Liver (tissue), 9 donors: ENCODE results near the gene KRTAP3-3. TPM values are rescaled to one million over a fixed set of nuclear protein-coding genes. Genes with fewer than 3 reads are reported as not detected.

Experiments
- DNase-seq: peaks from one replicate; pipeline ENCODE4 v3.0.0-alpha.2; 2017; ENCODE audit warnings: low spot score
- H3K27ac ChIP-seq, 2 donors: one replicate each; pipeline ENCODE4 v1.7.0; 2013; ENCODE audit warnings: inconsistent platforms in 2 of 2, low read length in 2 of 2, control low read depth in 1 of 2, low read depth in 1 of 2, mild to moderate bottlenecking in 1 of 2
- H3K27me3 ChIP-seq, 4 donors: one replicate each; pipeline versions ENCODE4 v1.6.1 to v1.7.0; 2013; ENCODE audit warnings: low read length in 3 of 4, inconsistent platforms in 1 of 4, mild to moderate bottlenecking in 1 of 4, moderate library complexity in 1 of 4; ENCODE audit not compliant: control insufficient read depth in 4 of 4, insufficient read depth in 4 of 4
- H3K36me3 ChIP-seq, 4 donors: one replicate each; pipeline versions ENCODE4 v1.6.1 to v1.7.0; 2013; ENCODE audit warnings: low read length in 3 of 4, mild to moderate bottlenecking in 3 of 4, low read depth in 1 of 4, moderate library complexity in 1 of 4; ENCODE audit not compliant: control insufficient read depth in 4 of 4, insufficient read depth in 3 of 4
- H3K4me1 ChIP-seq, 4 donors: one replicate each; pipeline versions ENCODE4 v1.6.1 to v1.7.0; 2013; ENCODE audit warnings: low read length in 3 of 4, mild to moderate bottlenecking in 3 of 4, moderate library complexity in 1 of 4; ENCODE audit not compliant: control insufficient read depth in 4 of 4, insufficient read depth in 4 of 4
- H3K4me3 ChIP-seq, 3 donors: one replicate each; pipeline versions ENCODE4 v1.6.1 to v1.7.0; 2013; ENCODE audit warnings: low read length in 3 of 3, control low read depth in 1 of 3, low read depth in 1 of 3, mild to moderate bottlenecking in 1 of 3
- H3K9ac ChIP-seq, 2 donors: one replicate each; pipeline ENCODE4 v1.7.0; 2013; ENCODE audit warnings: low read length in 2 of 2, mild to moderate bottlenecking in 2 of 2, moderate library complexity in 2 of 2, control low read depth in 1 of 2, low read depth in 1 of 2
- H3K9me3 ChIP-seq, 4 donors: one replicate each; pipeline versions ENCODE4 v1.6.1 to v1.7.0; 2013; ENCODE audit warnings: low read length in 3 of 4; ENCODE audit not compliant: control insufficient read depth in 4 of 4
- FOXA1 ChIP-seq: IDR thresholded peaks from 2 replicates; pipeline ENCODE4 v1.6.1; 2016; ENCODE audit warnings: antibody characterized with exemption
- FOXA2 ChIP-seq: IDR thresholded peaks from 2 replicates; pipeline ENCODE4 v1.6.1; 2016; ENCODE audit warnings: antibody characterized with exemption
- GABPA ChIP-seq, 2 donors: IDR thresholded peaks in 1 of 2; conservative IDR thresholded peaks in 1 of 2; 2 replicates each; pipeline ENCODE4 v1.6.1; 2016; ENCODE audit warnings: antibody characterized with exemption in 2 of 2, mild to moderate bottlenecking in 1 of 2, moderate library complexity in 1 of 2
- HNF4A ChIP-seq, 2 donors: conservative IDR thresholded peaks; 2 replicates each; pipeline ENCODE4 v1.6.1; 2016; ENCODE audit warnings: antibody characterized with exemption in 2 of 2, mild to moderate bottlenecking in 2 of 2
- HNF4G ChIP-seq: IDR thresholded peaks from 2 replicates; pipeline ENCODE4 v1.6.1; 2016; ENCODE audit warnings: antibody characterized with exemption
- JUND ChIP-seq, 2 donors: IDR thresholded peaks; 2 replicates each; pipeline ENCODE4 v1.6.1; 2016; ENCODE audit warnings: antibody characterized with exemption in 2 of 2
- NR2F2 ChIP-seq: IDR thresholded peaks from 2 replicates; pipeline ENCODE4 v1.6.1; 2016; ENCODE audit warnings: antibody characterized with exemption
- RAD21 ChIP-seq, 2 donors: IDR thresholded peaks; 2 replicates each; pipeline ENCODE4 v1.6.1; 2016; ENCODE audit warnings: antibody characterized with exemption in 2 of 2, mild to moderate bottlenecking in 2 of 2
- RXRA ChIP-seq, 2 donors: IDR thresholded peaks; 2 replicates each; pipeline ENCODE4 v1.6.1; 2017 to 2018; ENCODE audit warnings: antibody characterized with exemption in 2 of 2, mild to moderate bottlenecking in 1 of 2
- SP1 ChIP-seq: IDR thresholded peaks from 2 replicates; pipeline ENCODE4 v1.6.1; 2018; ENCODE audit warnings: antibody characterized with exemption, mild to moderate bottlenecking
- TAF1 ChIP-seq: conservative IDR thresholded peaks from 2 replicates; pipeline ENCODE4 v1.6.1; 2016; ENCODE audit warnings: antibody characterized with exemption, mild to moderate bottlenecking
- YY1 ChIP-seq: IDR thresholded peaks from 2 replicates; pipeline ENCODE4 v1.6.1; 2016; ENCODE audit warnings: antibody characterized with exemption, mild to moderate bottlenecking
- WGBS: extraction: QIAGEN DNeasy Blood & Tissue Kit; methylation state at CpG from one replicate; pipeline ENCODE4 v1.1.7; 2013; 5-methylcytosine and 5-hydroxymethylcytosine counted together
- polyA plus RNA-seq, 2 donors: library from polyadenylated mRNA; stranded (reverse) in 1 of 2; unstranded in 1 of 2; fragments of 200-250 nt in 1 of 2; fragments of >200 nt in 1 of 2; fragmentation: Nextera tagmentation in 1 of 2; extraction: Ambion mirVana in 1 of 2; gene quantifications; one replicate each; pipeline versions ENCODE4 v1.2.1 to v1.2.3, GENCODE V29; 2013 to 2015
- total RNA-seq, 2 donors: library from RNA; depleted of rRNA; stranded (reverse); fragments of >200 nt; gene quantifications; one replicate each; pipeline ENCODE4 v1.2.3, GENCODE V29; 2014
- TF ChIP-seq, protein P1 (sequence below): IDR thresholded peaks from 2 replicates; pipeline ENCODE4 v1.6.1; 2016; ENCODE audit warnings: antibody characterized with exemption, mild to moderate bottlenecking
- TF ChIP-seq, protein P2 (sequence below): fragments of 150-350 bp; IDR thresholded peaks from 2 replicates; pipeline ENCODE4 v1.5.1; 2017; ENCODE audit warnings: improper control_type of control experiment, low read depth, low read length; ENCODE audit not compliant: missing input control
- TF ChIP-seq, protein P3 (sequence below): IDR thresholded peaks from 2 replicates; pipeline ENCODE4 v1.6.1; 2016; ENCODE audit warnings: antibody characterized with exemption
- TF ChIP-seq, protein P4 (sequence below): IDR thresholded peaks from 2 replicates; pipeline ENCODE4 v1.6.1; 2016; ENCODE audit warnings: antibody characterized with exemption
- TF ChIP-seq, protein P5 (sequence below): IDR thresholded peaks from 2 replicates; pipeline ENCODE4 v1.6.1; 2016; ENCODE audit warnings: antibody characterized with exemption
- donor health status: healthy.
- donor health status: healthy.
- donor health status: healthy.
- donor health status: healthy.
- donor health status: healthy.

KRTAP3-3 gene
- total and polyA plus RNA-seq, 4 donors: not detected

DNA sequence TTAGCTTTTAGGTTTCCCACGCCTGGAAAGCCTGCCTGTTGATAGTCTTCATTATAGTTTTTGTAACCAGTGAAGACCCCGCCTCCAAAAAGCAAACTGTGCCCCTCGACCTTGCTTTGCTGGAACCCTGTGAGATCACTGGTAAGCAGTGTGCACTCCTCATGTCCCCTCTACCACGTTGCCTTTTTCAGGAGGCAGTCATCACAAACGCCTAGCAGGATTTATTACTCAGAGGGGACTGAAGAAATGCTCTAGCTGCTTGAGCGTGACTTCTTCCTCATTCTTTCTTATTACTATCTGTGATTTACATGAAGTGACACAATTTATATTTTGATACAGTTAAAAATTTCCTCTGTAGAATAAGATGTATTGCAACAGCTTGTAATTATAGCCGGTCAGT is 21.5 kb upstream of the KRTAP3-3 start:
- Histone ChIP-seq H3K27me3 (peaks cover 0 to 4% (median 0%) of the 10 kb centered on the region in 4 donors), H3K9me3 (no peaks in the 10 kb centered on the region), H3K27ac (no peak overlapping the region), H3K4me1 (no peaks in the 10 kb centered on the region), H3K9ac (no peak overlapping the region), H3K36me3 (no peaks in the 10 kb centered on the region), H3K4me3 (no peak overlapping the region)
- TF ChIP-seq HNF4G (no peak), JUND (IDR thresholded peaks at IDR 0.05) (no peak)
- TF ChIP-seq, protein P1, sequence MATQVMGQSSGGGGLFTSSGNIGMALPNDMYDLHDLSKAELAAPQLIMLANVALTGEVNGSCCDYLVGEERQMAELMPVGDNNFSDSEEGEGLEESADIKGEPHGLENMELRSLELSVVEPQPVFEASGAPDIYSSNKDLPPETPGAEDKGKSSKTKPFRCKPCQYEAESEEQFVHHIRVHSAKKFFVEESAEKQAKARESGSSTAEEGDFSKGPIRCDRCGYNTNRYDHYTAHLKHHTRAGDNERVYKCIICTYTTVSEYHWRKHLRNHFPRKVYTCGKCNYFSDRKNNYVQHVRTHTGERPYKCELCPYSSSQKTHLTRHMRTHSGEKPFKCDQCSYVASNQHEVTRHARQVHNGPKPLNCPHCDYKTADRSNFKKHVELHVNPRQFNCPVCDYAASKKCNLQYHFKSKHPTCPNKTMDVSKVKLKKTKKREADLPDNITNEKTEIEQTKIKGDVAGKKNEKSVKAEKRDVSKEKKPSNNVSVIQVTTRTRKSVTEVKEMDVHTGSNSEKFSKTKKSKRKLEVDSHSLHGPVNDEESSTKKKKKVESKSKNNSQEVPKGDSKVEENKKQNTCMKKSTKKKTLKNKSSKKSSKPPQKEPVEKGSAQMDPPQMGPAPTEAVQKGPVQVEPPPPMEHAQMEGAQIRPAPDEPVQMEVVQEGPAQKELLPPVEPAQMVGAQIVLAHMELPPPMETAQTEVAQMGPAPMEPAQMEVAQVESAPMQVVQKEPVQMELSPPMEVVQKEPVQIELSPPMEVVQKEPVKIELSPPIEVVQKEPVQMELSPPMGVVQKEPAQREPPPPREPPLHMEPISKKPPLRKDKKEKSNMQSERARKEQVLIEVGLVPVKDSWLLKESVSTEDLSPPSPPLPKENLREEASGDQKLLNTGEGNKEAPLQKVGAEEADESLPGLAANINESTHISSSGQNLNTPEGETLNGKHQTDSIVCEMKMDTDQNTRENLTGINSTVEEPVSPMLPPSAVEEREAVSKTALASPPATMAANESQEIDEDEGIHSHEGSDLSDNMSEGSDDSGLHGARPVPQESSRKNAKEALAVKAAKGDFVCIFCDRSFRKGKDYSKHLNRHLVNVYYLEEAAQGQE: no peak
- 74% methylated on average over 7 of the region's 7 CpGs for WGBS
- DNase-seq: no peak

DNA sequence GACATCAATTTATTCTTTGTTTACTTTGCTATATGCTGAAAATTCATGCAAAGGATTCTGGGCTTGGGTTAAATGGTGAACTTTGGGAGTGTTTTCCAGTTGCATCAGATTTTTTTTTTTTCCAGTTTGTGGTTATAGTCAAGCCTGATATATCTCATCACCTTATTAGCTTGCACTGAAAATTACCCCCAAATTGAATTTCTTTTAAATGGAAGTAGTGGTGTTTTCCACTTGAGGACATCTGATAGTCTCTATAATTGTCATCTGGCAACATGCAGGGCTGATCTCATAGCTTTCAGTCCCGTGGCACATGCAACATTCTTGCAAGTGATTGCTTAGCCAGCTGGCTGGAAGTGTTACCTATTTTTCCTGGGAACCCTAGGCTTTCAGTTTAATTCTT is 19.6 kb upstream of the KRTAP3-3 start:
- Histone ChIP-seq H3K9ac (no peak overlapping the region), H3K27ac (no peak overlapping the region), H3K9me3 (no peaks in the 10 kb centered on the region), H3K4me1 (no peaks in the 10 kb centered on the region), H3K36me3 (no peaks in the 10 kb centered on the region), H3K4me3 (no peak overlapping the region), H3K27me3 (peaks cover 0 to 4% (median 0%) of the 10 kb centered on the region in 4 donors)
- DNase-seq: no peak
- TF ChIP-seq, protein P2, sequence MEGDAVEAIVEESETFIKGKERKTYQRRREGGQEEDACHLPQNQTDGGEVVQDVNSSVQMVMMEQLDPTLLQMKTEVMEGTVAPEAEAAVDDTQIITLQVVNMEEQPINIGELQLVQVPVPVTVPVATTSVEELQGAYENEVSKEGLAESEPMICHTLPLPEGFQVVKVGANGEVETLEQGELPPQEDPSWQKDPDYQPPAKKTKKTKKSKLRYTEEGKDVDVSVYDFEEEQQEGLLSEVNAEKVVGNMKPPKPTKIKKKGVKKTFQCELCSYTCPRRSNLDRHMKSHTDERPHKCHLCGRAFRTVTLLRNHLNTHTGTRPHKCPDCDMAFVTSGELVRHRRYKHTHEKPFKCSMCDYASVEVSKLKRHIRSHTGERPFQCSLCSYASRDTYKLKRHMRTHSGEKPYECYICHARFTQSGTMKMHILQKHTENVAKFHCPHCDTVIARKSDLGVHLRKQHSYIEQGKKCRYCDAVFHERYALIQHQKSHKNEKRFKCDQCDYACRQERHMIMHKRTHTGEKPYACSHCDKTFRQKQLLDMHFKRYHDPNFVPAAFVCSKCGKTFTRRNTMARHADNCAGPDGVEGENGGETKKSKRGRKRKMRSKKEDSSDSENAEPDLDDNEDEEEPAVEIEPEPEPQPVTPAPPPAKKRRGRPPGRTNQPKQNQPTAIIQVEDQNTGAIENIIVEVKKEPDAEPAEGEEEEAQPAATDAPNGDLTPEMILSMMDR: no peak
- TF ChIP-seq NR2F2 (no peak), YY1 (no peak), SP1 (no peak), FOXA2 (no peak), JUND (IDR thresholded peaks at IDR 0.05) (no peak), TAF1 (no peak), GABPA (IDR thresholded peaks at IDR 0.05 in 1 of 2, conservative IDR thresholded peaks at IDR 0.05 in 1 of 2) (no peak), FOXA1 (no peak), RXRA (IDR thresholded peaks at IDR 0.05) (no peak), HNF4A (conservative IDR thresholded peaks at IDR 0.05) (no peak), RAD21 (IDR thresholded peaks at IDR 0.05) (no peak), HNF4G (no peak)
- TF ChIP-seq, protein P3, sequence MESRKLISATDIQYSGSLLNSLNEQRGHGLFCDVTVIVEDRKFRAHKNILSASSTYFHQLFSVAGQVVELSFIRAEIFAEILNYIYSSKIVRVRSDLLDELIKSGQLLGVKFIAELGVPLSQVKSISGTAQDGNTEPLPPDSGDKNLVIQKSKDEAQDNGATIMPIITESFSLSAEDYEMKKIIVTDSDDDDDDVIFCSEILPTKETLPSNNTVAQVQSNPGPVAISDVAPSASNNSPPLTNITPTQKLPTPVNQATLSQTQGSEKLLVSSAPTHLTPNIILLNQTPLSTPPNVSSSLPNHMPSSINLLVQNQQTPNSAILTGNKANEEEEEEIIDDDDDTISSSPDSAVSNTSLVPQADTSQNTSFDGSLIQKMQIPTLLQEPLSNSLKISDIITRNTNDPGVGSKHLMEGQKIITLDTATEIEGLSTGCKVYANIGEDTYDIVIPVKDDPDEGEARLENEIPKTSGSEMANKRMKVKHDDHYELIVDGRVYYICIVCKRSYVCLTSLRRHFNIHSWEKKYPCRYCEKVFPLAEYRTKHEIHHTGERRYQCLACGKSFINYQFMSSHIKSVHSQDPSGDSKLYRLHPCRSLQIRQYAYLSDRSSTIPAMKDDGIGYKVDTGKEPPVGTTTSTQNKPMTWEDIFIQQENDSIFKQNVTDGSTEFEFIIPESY: no peak
- TF ChIP-seq, protein P4, sequence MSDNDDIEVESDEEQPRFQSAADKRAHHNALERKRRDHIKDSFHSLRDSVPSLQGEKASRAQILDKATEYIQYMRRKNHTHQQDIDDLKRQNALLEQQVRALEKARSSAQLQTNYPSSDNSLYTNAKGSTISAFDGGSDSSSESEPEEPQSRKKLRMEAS: no peak
- TF ChIP-seq, protein P1: no peak
- TF ChIP-seq, protein P5, sequence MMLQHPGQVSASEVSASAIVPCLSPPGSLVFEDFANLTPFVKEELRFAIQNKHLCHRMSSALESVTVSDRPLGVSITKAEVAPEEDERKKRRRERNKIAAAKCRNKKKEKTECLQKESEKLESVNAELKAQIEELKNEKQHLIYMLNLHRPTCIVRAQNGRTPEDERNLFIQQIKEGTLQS: no peak
- WGBS: 52% methylated on average over 1 of the region's 1 CpG
